SKM-1 treated with dmso at 0.1 percent for 144 hours (cell line): ENCODE data around the gene TRIM40.

Experiments used
- DNase-seq: peaks from one replicate; lab custom pipeline; 2025; ENCODE audit not compliant: unreplicated experiment; lab: John Stamatoyannopoulos, UW

The TRIM40 gene

DNA sequence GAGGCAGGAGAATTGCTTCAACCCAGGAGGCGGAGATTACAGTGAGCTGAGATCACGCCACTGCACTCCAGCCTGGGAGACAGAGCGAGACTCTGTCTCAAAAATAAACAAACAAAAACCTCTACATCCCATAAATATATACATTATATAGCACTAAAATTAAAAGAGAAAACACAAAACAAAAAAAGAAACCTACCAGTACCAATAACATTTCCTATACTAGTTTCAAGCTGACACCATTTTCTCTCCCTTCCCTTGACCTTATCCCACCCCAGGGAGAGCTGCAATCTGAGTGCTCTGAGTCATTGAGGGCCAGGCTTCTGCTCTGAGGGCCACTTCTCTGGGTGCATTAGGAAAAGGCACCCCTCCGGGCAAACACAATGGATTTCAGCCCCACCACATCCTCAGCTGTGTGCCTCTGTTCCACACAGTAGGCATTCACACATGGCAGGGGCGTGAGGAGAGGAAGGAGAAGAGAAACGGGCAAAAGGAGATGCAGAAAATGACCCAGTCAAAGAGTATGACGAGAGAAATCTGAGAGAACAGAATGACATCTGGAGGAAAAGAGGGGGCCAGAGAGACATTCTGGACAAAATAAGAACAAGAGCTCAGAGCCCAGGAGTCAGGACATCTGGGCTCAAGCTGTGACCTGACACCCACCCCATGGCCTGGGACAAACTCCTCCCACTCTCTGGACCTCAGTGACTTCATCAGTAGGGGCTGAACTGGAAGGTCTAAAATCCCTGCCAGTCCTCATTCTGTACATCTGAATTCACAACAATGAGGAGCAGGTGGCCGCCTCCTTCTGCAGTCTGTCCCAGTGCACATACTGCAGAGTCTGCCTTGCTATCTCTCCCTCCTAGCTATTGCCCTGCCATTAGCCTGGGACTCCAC is 59.1 kb downstream of the TRIM40 start:
- DNase-seq: no peak

DNA sequence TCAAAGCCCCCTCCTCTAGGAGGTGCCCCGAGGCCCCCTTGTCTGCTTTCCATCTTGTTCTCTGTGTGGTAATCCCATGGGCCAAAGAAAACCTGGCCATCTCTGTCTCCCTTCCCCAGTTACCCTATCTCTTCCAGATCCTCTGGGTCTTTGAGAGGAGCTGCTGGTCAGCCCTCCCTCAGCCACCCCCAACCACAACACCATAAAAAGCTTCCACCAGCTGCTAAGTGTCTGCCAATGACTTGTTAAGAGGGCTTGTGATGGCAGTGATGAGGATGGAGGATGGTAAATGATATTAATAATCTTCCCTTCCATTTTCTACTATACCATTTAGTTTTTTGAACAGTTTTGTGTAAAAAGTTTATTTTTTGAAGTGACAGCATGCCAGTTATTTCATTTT is 60.0 kb downstream of the TRIM40 start:
- no peak for DNase-seq

DNA sequence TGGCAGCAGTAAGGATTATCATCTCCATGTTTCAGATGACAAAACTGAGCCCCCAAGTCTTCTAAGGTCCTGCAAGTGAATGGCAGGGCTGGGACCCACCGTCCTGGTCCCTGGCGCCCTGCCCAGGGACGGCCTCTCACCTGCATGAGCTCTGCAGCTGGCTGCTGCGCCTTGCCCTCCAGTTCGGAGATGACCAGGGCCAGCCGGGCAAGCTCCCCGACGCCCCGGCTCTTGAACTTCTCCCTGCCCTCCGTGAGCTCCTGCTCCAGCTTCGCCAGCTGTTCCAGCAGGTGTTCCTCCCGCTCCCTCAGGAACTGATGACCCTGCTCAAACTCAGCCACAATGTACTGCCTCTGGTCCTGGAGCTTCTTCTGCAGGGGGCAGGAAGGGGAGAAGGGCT is 60.4 kb downstream of the TRIM40 start:
- DNase-seq: no peak
